WTC11 (cell line): ENCODE data around the gene VAV2. TPM values are rescaled to one million over a fixed set of nuclear protein-coding genes. Genes with fewer than 3 reads are reported as not detected.

ENCODE experiments used
- ATAC-seq: fragments of 200-7000 bp; cut with Tn5 transposase; 2 replicates; pipeline ENCODE4 v1.10.0; 2021; ENCODE audit warnings: mild to moderate bottlenecking, moderate library complexity
- CTCF ChIA-PET: fragments of 300-600 bp; sonication (Branson Sonifier 250); formaldehyde crosslinking; loops from one replicate; lab custom pipeline; 2021; ENCODE audit warnings: antibody characterized with exemption; lab: Charles Lee
- POLR2A ChIA-PET: fragments of 350-600 bp; sonication (Branson Sonifier 250); formaldehyde crosslinking; loops from one replicate; lab custom pipeline; 2021; ENCODE audit warnings: antibody characterized with exemption; lab: Charles Lee
- DNase-seq: peaks from one replicate; pipeline ENCODE4 v3.0.0; 2021; ENCODE audit warnings: low spot score
- H3K27ac Mint-ChIP-seq: 2 replicates; pipeline ENCODE4 v1.8.0; 2021; ENCODE audit warnings: mixed read lengths
- H3K27me3 Mint-ChIP-seq: 2 replicates; pipeline ENCODE4 v1.8.0; 2021; ENCODE audit warnings: low read depth, mild to moderate bottlenecking, moderate library complexity, mixed read lengths
- H3K36me3 Mint-ChIP-seq: 2 replicates; pipeline ENCODE4 v1.8.0; 2021; ENCODE audit warnings: mixed read lengths
- H3K4me1 Mint-ChIP-seq: 2 replicates; pipeline ENCODE4 v1.8.0; 2022; ENCODE audit warnings: mixed read lengths
- H3K4me3 Mint-ChIP-seq: 2 replicates; pipeline ENCODE4 v1.8.0; 2021; ENCODE audit warnings: mild to moderate bottlenecking, moderate library complexity, mixed read lengths
- H3K9me3 Mint-ChIP-seq: 2 replicates; pipeline ENCODE4 v1.8.0; 2021; ENCODE audit warnings: mixed read lengths
- EMX1 ChIP-seq: fragments of 250-450 bp; sonication (Bioruptor Pico); IDR thresholded peaks from 2 replicates; pipeline ENCODE4 v1.8.0; 2021; ENCODE audit warnings: mild to moderate bottlenecking
- ETV6 ChIP-seq: sonication (generic); formaldehyde crosslinking; IDR thresholded peaks from 2 replicates; pipeline ENCODE4 v1.8.1; 2022; ENCODE audit warnings: mild to moderate bottlenecking, missing genetic modification reagents
- FOXK1 ChIP-seq: sonication (generic); formaldehyde crosslinking; IDR thresholded peaks from 2 replicates; pipeline ENCODE4 v1.8.0; 2022; ENCODE audit warnings: mild to moderate bottlenecking, moderate library complexity, missing genetic modification reagents
- GABPB1 ChIP-seq: sonication (generic); formaldehyde crosslinking; IDR thresholded peaks from 2 replicates; pipeline ENCODE4 v1.8.1; 2023; ENCODE audit warnings: mild to moderate bottlenecking, missing genetic modification reagents
- GRHL2 ChIP-seq: fragments of 250-450 bp; sonication (Bioruptor Pico); IDR thresholded peaks from 2 replicates; pipeline ENCODE4 v1.8.0; 2022; ENCODE audit warnings: mild to moderate bottlenecking, moderate library complexity; ENCODE audit not compliant: insufficient replicate concordance, severe bottlenecking
- JUN ChIP-seq: sonication (generic); formaldehyde crosslinking; IDR thresholded peaks from 2 replicates; pipeline ENCODE4 v1.8.0; 2023; ENCODE audit warnings: mild to moderate bottlenecking, missing genetic modification reagents
- MYBL2 ChIP-seq: sonication (generic); formaldehyde crosslinking; IDR thresholded peaks from 2 replicates; pipeline ENCODE4 v1.8.1; 2023; ENCODE audit warnings: mild to moderate bottlenecking, moderate library complexity, missing genetic modification reagents
- OVOL2 ChIP-seq: fragments of 250-450 bp; sonication (Bioruptor Pico); IDR thresholded peaks from 2 replicates; pipeline ENCODE4 v1.9.0; 2021; ENCODE audit warnings: mild to moderate bottlenecking, borderline replicate concordance
- RORB ChIP-seq: fragments of 250-450 bp; sonication (Bioruptor Pico); IDR thresholded peaks from 2 replicates; pipeline ENCODE4 v1.9.0; 2021; ENCODE audit warnings: mild to moderate bottlenecking
- TEAD1 ChIP-seq: sonication (generic); formaldehyde crosslinking; IDR thresholded peaks from 2 replicates; pipeline ENCODE4 v1.8.0; 2022; ENCODE audit warnings: mild to moderate bottlenecking, missing genetic modification reagents
- ZNF219 ChIP-seq: sonication (generic); formaldehyde crosslinking; IDR thresholded peaks from 2 replicates; pipeline ENCODE4 v1.8.0; 2023; ENCODE audit warnings: missing genetic modification reagents, mild to moderate bottlenecking, borderline replicate concordance
- ZNF416 ChIP-seq: fragments of 250-450 bp; sonication (Bioruptor Pico); IDR thresholded peaks from 2 replicates; pipeline ENCODE4 v1.9.0; 2021; ENCODE audit warnings: mild to moderate bottlenecking, inconsistent platforms
- total RNA-seq: library from RNA; stranded (reverse); gene quantifications from 3 replicates; pipeline ENCODE4 v1.2.3, GENCODE V29; 2021
- TF ChIP-seq, protein P1 (sequence below): sonication (generic); formaldehyde crosslinking; IDR thresholded peaks from 2 replicates; pipeline ENCODE4 v1.8.0; 2022; ENCODE audit warnings: mild to moderate bottlenecking, missing genetic modification reagents
- TF ChIP-seq, protein P2 (sequence below): sonication (generic); formaldehyde crosslinking; IDR thresholded peaks from 2 replicates; pipeline ENCODE4 v1.8.0; 2022; ENCODE audit warnings: mild to moderate bottlenecking, missing genetic modification reagents
- TF ChIP-seq, protein P3 (sequence below): fragments of 250-450 bp; sonication (Bioruptor Pico); IDR thresholded peaks from 2 replicates; pipeline ENCODE4 v1.9.0; 2021; ENCODE audit warnings: mild to moderate bottlenecking, borderline replicate concordance
- TF ChIP-seq, protein P4 (sequence below): fragments of 250-450 bp; sonication (Bioruptor Pico); IDR thresholded peaks from 2 replicates; pipeline ENCODE4 v1.9.0; 2021; ENCODE audit warnings: mild to moderate bottlenecking
- TF ChIP-seq, protein P5 (sequence below): sonication (generic); formaldehyde crosslinking; IDR thresholded peaks from 2 replicates; pipeline ENCODE4 v1.8.1; 2022; ENCODE audit warnings: mild to moderate bottlenecking, missing genetic modification reagents, moderate library complexity, borderline replicate concordance
- TF ChIP-seq, protein P6 (sequence below): sonication (generic); formaldehyde crosslinking; IDR thresholded peaks from 2 replicates; pipeline ENCODE4 v1.8.1; 2023; ENCODE audit warnings: mild to moderate bottlenecking, missing genetic modification reagents, moderate library complexity
- TF ChIP-seq, protein P7 (sequence below): fragments of 250-450 bp; sonication (Bioruptor Pico); IDR thresholded peaks from 2 replicates; pipeline ENCODE4 v1.8.0; 2021; ENCODE audit warnings: mild to moderate bottlenecking

Gene VAV2
- total RNA-seq, 1 experiment from 2014 or later: 39.7 TPM

DNA sequence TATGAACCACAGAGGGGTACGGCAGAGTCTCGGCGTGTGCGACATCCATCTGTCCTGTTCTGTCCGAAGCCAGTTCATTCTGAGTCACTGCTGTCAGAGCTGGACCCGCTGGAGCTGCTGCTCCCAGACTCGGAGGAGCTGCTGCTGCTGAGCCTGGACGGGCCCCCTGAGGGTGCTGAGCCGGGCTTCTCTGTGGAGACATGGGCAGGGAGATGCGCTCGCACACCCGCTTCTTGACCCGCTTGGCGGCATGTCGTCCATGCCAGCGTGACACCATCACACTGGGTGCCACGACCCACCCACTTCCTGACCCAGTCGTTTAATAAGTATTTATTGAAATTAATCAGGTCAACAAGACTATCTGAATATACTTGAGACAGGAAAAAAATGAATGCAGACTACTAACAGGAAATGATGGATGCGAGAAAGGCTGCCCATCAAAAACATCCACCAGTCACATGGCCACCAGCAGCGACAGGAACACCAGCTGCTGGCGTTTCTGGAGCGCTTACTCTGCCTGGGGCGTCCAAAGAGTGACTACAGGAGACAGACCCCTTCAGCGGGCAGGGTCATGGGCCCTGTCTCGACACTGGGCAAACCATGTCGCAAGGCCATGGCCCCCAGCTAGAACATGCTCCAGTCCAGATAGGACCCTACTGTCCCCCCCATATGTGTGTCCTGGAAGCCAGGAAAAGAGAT lies 41.5 kb upstream of the VAV2 start:
- peaks cover 45% of the 10 kb centered on the region for H3K36me3 Mint-ChIP-seq
- no peak for DNase-seq
- H3K4me3 Mint-ChIP-seq: no peak overlapping the region
- ATAC-seq: no peak
- H3K4me1 Mint-ChIP-seq: no peaks in the 10 kb centered on the region
- H3K9me3 Mint-ChIP-seq: no peaks in the 10 kb centered on the region
- no peak for TF ChIP-seq GRHL2 (CRISPR knock-in tag)
- no peak for TF ChIP-seq EMX1 (CRISPR knock-in tag)
- TF ChIP-seq, protein P1, sequence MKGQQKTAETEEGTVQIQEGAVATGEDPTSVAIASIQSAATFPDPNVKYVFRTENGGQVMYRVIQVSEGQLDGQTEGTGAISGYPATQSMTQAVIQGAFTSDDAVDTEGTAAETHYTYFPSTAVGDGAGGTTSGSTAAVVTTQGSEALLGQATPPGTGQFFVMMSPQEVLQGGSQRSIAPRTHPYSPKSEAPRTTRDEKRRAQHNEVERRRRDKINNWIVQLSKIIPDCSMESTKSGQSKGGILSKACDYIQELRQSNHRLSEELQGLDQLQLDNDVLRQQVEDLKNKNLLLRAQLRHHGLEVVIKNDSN (CRISPR knock-in tag): no peak
- no peak for TF ChIP-seq MYBL2 (CRISPR knock-in tag)
- TF ChIP-seq, protein P2, sequence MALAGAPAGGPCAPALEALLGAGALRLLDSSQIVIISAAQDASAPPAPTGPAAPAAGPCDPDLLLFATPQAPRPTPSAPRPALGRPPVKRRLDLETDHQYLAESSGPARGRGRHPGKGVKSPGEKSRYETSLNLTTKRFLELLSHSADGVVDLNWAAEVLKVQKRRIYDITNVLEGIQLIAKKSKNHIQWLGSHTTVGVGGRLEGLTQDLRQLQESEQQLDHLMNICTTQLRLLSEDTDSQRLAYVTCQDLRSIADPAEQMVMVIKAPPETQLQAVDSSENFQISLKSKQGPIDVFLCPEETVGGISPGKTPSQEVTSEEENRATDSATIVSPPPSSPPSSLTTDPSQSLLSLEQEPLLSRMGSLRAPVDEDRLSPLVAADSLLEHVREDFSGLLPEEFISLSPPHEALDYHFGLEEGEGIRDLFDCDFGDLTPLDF (CRISPR knock-in tag): no peak
- TF ChIP-seq TEAD1: no peak
- TF ChIP-seq, protein P3, sequence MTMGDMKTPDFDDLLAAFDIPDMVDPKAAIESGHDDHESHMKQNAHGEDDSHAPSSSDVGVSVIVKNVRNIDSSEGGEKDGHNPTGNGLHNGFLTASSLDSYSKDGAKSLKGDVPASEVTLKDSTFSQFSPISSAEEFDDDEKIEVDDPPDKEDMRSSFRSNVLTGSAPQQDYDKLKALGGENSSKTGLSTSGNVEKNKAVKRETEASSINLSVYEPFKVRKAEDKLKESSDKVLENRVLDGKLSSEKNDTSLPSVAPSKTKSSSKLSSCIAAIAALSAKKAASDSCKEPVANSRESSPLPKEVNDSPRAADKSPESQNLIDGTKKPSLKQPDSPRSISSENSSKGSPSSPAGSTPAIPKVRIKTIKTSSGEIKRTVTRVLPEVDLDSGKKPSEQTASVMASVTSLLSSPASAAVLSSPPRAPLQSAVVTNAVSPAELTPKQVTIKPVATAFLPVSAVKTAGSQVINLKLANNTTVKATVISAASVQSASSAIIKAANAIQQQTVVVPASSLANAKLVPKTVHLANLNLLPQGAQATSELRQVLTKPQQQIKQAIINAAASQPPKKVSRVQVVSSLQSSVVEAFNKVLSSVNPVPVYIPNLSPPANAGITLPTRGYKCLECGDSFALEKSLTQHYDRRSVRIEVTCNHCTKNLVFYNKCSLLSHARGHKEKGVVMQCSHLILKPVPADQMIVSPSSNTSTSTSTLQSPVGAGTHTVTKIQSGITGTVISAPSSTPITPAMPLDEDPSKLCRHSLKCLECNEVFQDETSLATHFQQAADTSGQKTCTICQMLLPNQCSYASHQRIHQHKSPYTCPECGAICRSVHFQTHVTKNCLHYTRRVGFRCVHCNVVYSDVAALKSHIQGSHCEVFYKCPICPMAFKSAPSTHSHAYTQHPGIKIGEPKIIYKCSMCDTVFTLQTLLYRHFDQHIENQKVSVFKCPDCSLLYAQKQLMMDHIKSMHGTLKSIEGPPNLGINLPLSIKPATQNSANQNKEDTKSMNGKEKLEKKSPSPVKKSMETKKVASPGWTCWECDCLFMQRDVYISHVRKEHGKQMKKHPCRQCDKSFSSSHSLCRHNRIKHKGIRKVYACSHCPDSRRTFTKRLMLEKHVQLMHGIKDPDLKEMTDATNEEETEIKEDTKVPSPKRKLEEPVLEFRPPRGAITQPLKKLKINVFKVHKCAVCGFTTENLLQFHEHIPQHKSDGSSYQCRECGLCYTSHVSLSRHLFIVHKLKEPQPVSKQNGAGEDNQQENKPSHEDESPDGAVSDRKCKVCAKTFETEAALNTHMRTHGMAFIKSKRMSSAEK (CRISPR knock-in tag): no peak
- no peak for TF ChIP-seq JUN (CRISPR knock-in tag)
- TF ChIP-seq, protein P4, sequence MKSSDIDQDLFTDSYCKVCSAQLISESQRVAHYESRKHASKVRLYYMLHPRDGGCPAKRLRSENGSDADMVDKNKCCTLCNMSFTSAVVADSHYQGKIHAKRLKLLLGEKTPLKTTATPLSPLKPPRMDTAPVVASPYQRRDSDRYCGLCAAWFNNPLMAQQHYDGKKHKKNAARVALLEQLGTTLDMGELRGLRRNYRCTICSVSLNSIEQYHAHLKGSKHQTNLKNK: no peak
- TF ChIP-seq ZNF219: no peak
- TF ChIP-seq ZNF416 (CRISPR knock-in tag): no peak
- TF ChIP-seq RORB: no peak
- TF ChIP-seq, protein P5, sequence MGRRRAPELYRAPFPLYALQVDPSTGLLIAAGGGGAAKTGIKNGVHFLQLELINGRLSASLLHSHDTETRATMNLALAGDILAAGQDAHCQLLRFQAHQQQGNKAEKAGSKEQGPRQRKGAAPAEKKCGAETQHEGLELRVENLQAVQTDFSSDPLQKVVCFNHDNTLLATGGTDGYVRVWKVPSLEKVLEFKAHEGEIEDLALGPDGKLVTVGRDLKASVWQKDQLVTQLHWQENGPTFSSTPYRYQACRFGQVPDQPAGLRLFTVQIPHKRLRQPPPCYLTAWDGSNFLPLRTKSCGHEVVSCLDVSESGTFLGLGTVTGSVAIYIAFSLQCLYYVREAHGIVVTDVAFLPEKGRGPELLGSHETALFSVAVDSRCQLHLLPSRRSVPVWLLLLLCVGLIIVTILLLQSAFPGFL (CRISPR knock-in tag): no peak
- TF ChIP-seq, all 79 proteins: peak for 0
- H3K27me3 Mint-ChIP-seq: no peaks in the 10 kb centered on the region
- H3K27ac Mint-ChIP-seq: no peak overlapping the region
- ChIA-PET CTCF (no interaction called here), POLR2A (no interaction called here)

DNA sequence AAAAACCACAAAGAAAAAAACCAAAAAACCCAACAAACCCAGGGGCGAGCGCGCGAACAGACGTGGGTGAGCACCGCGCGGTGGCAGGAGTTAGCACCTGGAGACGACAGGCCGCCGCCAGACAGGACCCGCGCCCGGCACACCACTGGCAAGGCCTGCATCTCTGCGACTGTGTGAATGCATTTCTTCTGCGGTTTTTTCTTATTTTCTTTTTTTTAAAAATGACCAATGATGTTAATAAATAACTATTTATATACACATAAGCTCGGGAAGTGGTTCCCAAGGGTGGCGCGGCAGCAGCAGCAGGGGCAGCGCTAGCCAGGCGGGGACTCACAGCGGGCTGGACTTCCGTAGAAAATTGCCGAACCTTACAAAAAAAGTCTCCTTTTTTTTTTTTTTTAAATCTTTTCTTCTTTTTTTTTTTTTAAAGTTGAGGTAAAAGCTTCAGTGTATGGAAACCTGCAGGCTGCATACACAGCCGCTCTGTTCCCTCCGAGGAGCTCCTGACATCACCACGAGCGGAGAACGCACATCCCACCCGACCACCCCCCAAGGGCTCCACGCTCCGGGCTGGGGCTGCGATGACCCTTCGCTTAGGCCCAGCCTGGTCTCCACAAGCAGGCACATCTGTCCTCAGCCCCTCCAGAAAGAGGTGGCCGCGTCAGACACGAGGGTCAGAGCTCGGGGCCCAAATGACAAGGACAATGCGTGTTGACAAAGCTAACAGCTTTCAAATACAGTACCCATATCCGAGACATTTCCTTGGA lies 40.5 kb upstream of the VAV2 start:
- Mint-ChIP-seq H3K36me3 (peaks cover 39% of the 10 kb centered on the region), H3K27me3 (no peaks in the 10 kb centered on the region), H3K27ac (no peak overlapping the region), H3K4me3 (no peak overlapping the region)
- no peak for DNase-seq
- TF ChIP-seq, protein P6, sequence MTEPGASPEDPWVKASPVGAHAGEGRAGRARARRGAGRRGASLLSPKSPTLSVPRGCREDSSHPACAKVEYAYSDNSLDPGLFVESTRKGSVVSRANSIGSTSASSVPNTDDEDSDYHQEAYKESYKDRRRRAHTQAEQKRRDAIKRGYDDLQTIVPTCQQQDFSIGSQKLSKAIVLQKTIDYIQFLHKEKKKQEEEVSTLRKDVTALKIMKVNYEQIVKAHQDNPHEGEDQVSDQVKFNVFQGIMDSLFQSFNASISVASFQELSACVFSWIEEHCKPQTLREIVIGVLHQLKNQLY (CRISPR knock-in tag): no peak
- TF ChIP-seq GABPB1 (CRISPR knock-in tag): no peak
- no peak for TF ChIP-seq ETV6 (CRISPR knock-in tag)
- TF ChIP-seq, protein P7, sequence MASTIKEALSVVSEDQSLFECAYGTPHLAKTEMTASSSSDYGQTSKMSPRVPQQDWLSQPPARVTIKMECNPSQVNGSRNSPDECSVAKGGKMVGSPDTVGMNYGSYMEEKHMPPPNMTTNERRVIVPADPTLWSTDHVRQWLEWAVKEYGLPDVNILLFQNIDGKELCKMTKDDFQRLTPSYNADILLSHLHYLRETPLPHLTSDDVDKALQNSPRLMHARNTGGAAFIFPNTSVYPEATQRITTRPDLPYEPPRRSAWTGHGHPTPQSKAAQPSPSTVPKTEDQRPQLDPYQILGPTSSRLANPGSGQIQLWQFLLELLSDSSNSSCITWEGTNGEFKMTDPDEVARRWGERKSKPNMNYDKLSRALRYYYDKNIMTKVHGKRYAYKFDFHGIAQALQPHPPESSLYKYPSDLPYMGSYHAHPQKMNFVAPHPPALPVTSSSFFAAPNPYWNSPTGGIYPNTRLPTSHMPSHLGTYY (CRISPR knock-in tag): no peak
- TF ChIP-seq FOXK1: no peak
- no peak for TF ChIP-seq EMX1 (CRISPR knock-in tag)
- no peak for TF ChIP-seq OVOL2
- TF ChIP-seq, all 79 proteins: peak for 0
- ChIA-PET POLR2A (no interaction called here), CTCF (interaction anchor here (0.6 kb wide), 1 partner anchor 312 kb away, joined by 3 read pairs; no protein-coding TSS in a partner anchor)
- Mint-ChIP-seq H3K4me1 (no peaks in the 10 kb centered on the region), H3K9me3 (no peaks in the 10 kb centered on the region)
- no peak for ATAC-seq
